Natural killer cell treated with Interleukin-12 subunit alpha and Interleukin-12 subunit beta and Interleukin-15 and Interleukin-18, amount 100 ng/mL, for 72 hours (primary cell): ENCODE measurements around the gene CTSA. TPM values are rescaled to one million over a fixed set of nuclear protein-coding genes. Genes with fewer than 3 reads are reported as not detected.

Experiments
- total RNA-seq, 2 donors: library from RNA; stranded (reverse); gene quantifications; one replicate each; pipeline ENCODE4 v1.2.3, GENCODE V29; 2022

Gene CTSA
- total RNA-seq, 2 donors from 2014 or later = 42.2 to 55.6 TPM

Other genes starting within 250 kb of the CTSA start
- not detected for gene WFDC11, start 221.1 kb upstream of the CTSA start, total RNA-seq
- gene WFDC13, start 189.3 kb upstream of the CTSA start, total RNA-seq = not detected
- gene WFDC10B, start 186.3 kb upstream of the CTSA start, total RNA-seq = not detected
- not detected for gene SPINT4, start 169.0 kb upstream of the CTSA start, total RNA-seq
- gene WFDC3, start 99.5 kb upstream of the CTSA start, total RNA-seq = not detected
- 10 to 100 TPM; 25.5 to 30.4 TPM for gene DNTTIP1, start 99.4 kb upstream of the CTSA start, total RNA-seq
- gene UBE2C, start 78.7 kb upstream of the CTSA start, total RNA-seq = 100 to 1,000 TPM in 1 of 2 donors, 10 to 100 TPM in 1; 89.7 to 139 TPM
- not detected for gene TNNC2, start 64.0 kb upstream of the CTSA start, total RNA-seq
- 1 to 10 TPM; 1.5 to 2.2 TPM for gene SNX21, start 57.5 kb upstream of the CTSA start, total RNA-seq
- gene ACOT8, start 33.9 kb upstream of the CTSA start, total RNA-seq = 10 to 100 TPM; 24.4 to 26.2 TPM
- gene ZSWIM3, start 33.7 kb upstream of the CTSA start, total RNA-seq = 1 to 10 TPM; 5.5 to 6.4 TPM
- 1 to 10 TPM; 2.7 to 3.2 TPM for gene ZSWIM1, start 10.1 kb upstream of the CTSA start, total RNA-seq
- gene SPATA25, start 3.7 kb upstream of the CTSA start, total RNA-seq = 1 to 10 TPM in 1 of 2 donors, not detected in 1; 1.0 TPM
- 1 to 10 TPM in 1 of 2 donors, under 1 TPM in 1; 0.29 to 1.9 TPM for gene NEURL2, start 127 bp upstream of the CTSA start, total RNA-seq
- gene PLTP, start 20.8 kb downstream of the CTSA start, total RNA-seq = 1 to 10 TPM; 3.0 to 8.8 TPM
- gene PCIF1, start 43.3 kb downstream of the CTSA start, total RNA-seq = 10 to 100 TPM; 33.7 to 41.1 TPM
- 10 to 100 TPM; 44.4 to 62.6 TPM for gene ZNF335, start 80.9 kb downstream of the CTSA start, total RNA-seq
- under 1 TPM in 1 of 2 donors, not detected in 1; 0.17 TPM for gene MMP9, start 117.6 kb downstream of the CTSA start, total RNA-seq
- not detected for gene SLC12A5, start 137.9 kb downstream of the CTSA start, total RNA-seq
- 10 to 100 TPM; 33.9 to 34.2 TPM for gene NCOA5, start 198.6 kb downstream of the CTSA start, total RNA-seq
- gene CD40, start 227.0 kb downstream of the CTSA start, total RNA-seq = 10 to 100 TPM in 1 of 2 donors, 1 to 10 TPM in 1; 6.7 to 32.7 TPM